Astrocyte of the cerebellum (primary cell): ENCODE results near the gene TSPAN3.

Source experiments
- DNase-seq: peaks from one replicate; pipeline ENCODE4 v3.0.0-alpha.2; 2011; ENCODE audit warnings: low read depth
- H3K4me3 ChIP-seq: 2 replicates; pipeline ENCODE4 v1.5.1; 2011; ENCODE audit warnings: mild to moderate bottlenecking, low read depth, low read length, moderate library complexity
- CTCF ChIP-seq: IDR thresholded peaks from 2 replicates; pipeline ENCODE4 v1.5.1; 2012; ENCODE audit warnings: low read length, low read depth, moderate library complexity, mild to moderate bottlenecking; ENCODE audit errors: missing control alignments
- in situ Hi-C: cut with HindIII; loops from 2 replicates; pipeline ENCODE4 v1.10.0; 2017; ENCODE audit warnings: low sequenced_read_pairs

The TSPAN3 gene

GRCh38 chr15:77097921-77098320, 27.0 kb upstream of the TSPAN3 start:
- DNase-seq = no peak
- no peak for TF ChIP-seq CTCF
- in situ Hi-C loops = no loop called here

GRCh38 chr15:77097248-77097721, 26.4 kb upstream of the TSPAN3 start:
- H3K4me3 ChIP-seq = no peak overlapping the region
- TF ChIP-seq CTCF = no peak
- in situ Hi-C loops = no loop called here
- DNase-seq = no peak

More at GRCh38 chr15:77097921-77098320, 27.0 kb upstream of the TSPAN3 start:
- no peak overlapping the region for H3K4me3 ChIP-seq

- H3K4me3 ChIP-seq = no peak overlapping the region
- DNase-seq = no peak
- TF ChIP-seq CTCF = no peak
- in situ Hi-C loops = no loop called here
These were observed 25.6 kb upstream of the TSPAN3 start for GRCh38 chr15:77096541-77096940.

- TF ChIP-seq CTCF = no peak
- DNase-seq = no peak
- in situ Hi-C loops = no loop called here
These were observed 25.2 kb upstream of the TSPAN3 start for GRCh38 chr15:77096138-77096537.

GRCh38 chr15:77094397-77095030, 23.6 kb upstream of the TSPAN3 start:
- in situ Hi-C loops = no loop called here
- no peak overlapping the region for H3K4me3 ChIP-seq
- DNase-seq = no peak
- TF ChIP-seq CTCF = peak; percentile 16

More at GRCh38 chr15:77096138-77096537, 25.2 kb upstream of the TSPAN3 start:
- H3K4me3 ChIP-seq = no peak overlapping the region

- TF ChIP-seq CTCF = no peak
These were observed 22.5 kb upstream of the TSPAN3 start for GRCh38 chr15:77093436-77093835.

GRCh38 chr15:77091097-77091496, 20.2 kb upstream of the TSPAN3 start:
- in situ Hi-C loops = no loop called here
- no peak for DNase-seq
- TF ChIP-seq CTCF = no peak
- H3K4me3 ChIP-seq = no peak overlapping the region

More at GRCh38 chr15:77093436-77093835, 22.5 kb upstream of the TSPAN3 start:
- no peak for DNase-seq
- no peak overlapping the region for H3K4me3 ChIP-seq
- in situ Hi-C loops = no loop called here
